OCI-LY7 (cell line): ENCODE results near the gene LRBA. TPM values are rescaled to one million over a fixed set of nuclear protein-coding genes. Genes with fewer than 3 reads are reported as not detected.

Experiments used
- BruUV-seq: library from RNA; stranded (reverse); fragments of 400-500 nt; replicated peaks from 2 replicates; lab custom pipeline; 2021; lab: Mats Ljungman, UMichigan
- CTCF ChIA-PET: fragments of 300-600 bp; sonication (Branson Sonifier 250); formaldehyde crosslinking; loops from one replicate; lab custom pipeline; 2022; ENCODE audit warnings: antibody characterized with exemption; ENCODE audit not compliant: unreplicated experiment; lab: Charles Lee
- POLR2A ChIA-PET: fragments of 300-600 bp; sonication (Branson Sonifier 250); formaldehyde crosslinking; loops from one replicate; lab custom pipeline; 2022; ENCODE audit warnings: antibody characterized with exemption; lab: Charles Lee
- DNase-seq: peaks from one replicate; pipeline ENCODE4 v3.0.0-alpha.2; 2015; ENCODE audit warnings: low spot score
- H2AFZ ChIP-seq: fragments of 200-600 bp; sonication (generic), shearing (Covaris generic); 2 replicates; pipeline ENCODE4 v1.6.1; 2014; ENCODE audit warnings: mild to moderate bottlenecking, antibody characterized with exemption, low read length, moderate library complexity
- H3K27ac ChIP-seq: fragments of 200-600 bp; sonication (generic); 2 replicates; pipeline ENCODE4 v1.5.1; 2014; ENCODE audit warnings: mixed run types, low read depth, mild to moderate bottlenecking, moderate library complexity, low read length, inconsistent platforms; ENCODE audit not compliant: poor library complexity, severe bottlenecking
- H3K36me3 ChIP-seq: fragments of 200-600 bp; sonication (generic); 2 replicates; pipeline ENCODE4 v1.6.1; 2014; ENCODE audit warnings: mild to moderate bottlenecking, antibody characterized with exemption, low read length, moderate library complexity, mixed read lengths; ENCODE audit not compliant: insufficient read depth
- H3K4me1 ChIP-seq: fragments of 200-600 bp; sonication (generic); 2 replicates; pipeline ENCODE4 v1.5.1; 2014; ENCODE audit warnings: mild to moderate bottlenecking, low read length; ENCODE audit not compliant: insufficient read depth, poor library complexity, severe bottlenecking
- H3K4me2 ChIP-seq: fragments of 200-600 bp; sonication (generic); 2 replicates; pipeline ENCODE4 v1.6.1; 2014; ENCODE audit warnings: mild to moderate bottlenecking, low read length
- H3K4me3 ChIP-seq: fragments of 200-600 bp; sonication (generic); 2 replicates; pipeline ENCODE4 v1.5.1; 2014; ENCODE audit warnings: mild to moderate bottlenecking, low read depth, low read length; ENCODE audit not compliant: poor library complexity, severe bottlenecking
- H3K79me2 ChIP-seq: fragments of 200-600 bp; sonication (generic); 2 replicates; pipeline ENCODE4 v1.6.1; 2016; ENCODE audit warnings: low read depth, mild to moderate bottlenecking, low read length, moderate library complexity, mixed read lengths; ENCODE audit not compliant: insufficient read depth
- H3K9me2 ChIP-seq: fragments of 200-600 bp; sonication (generic); 2 replicates; pipeline ENCODE4 v1.6.1; 2016; ENCODE audit warnings: mild to moderate bottlenecking, low read length, mixed read lengths; ENCODE audit not compliant: insufficient read depth
- H3K9me3 ChIP-seq: fragments of 200-600 bp; sonication (generic); 2 replicates; pipeline ENCODE4 v1.6.1; 2014; ENCODE audit warnings: mild to moderate bottlenecking, mixed run types, low read length, mixed read lengths
- H4K20me1 ChIP-seq: fragments of 200-600 bp; sonication (generic); 2 replicates; pipeline ENCODE4 v1.6.1; 2014; ENCODE audit warnings: mild to moderate bottlenecking, antibody characterized with exemption, low read length, moderate library complexity, mixed read lengths; ENCODE audit not compliant: insufficient read depth
- EZH2phosphoT487 ChIP-seq: fragments of 200-600 bp; sonication (generic); IDR thresholded peaks from 2 replicates; pipeline ENCODE4 v1.6.1; 2018; ENCODE audit warnings: low read depth, borderline replicate concordance, mild to moderate bottlenecking, mixed run types, antibody characterized with exemption, low read length, moderate library complexity, mixed read lengths
- intact Hi-C: fragments of 100-400 bp; cut with micrococcal nuclease; formaldehyde crosslinking; loops from one replicate; pipeline ENCODE4 v1.10.0; 2022; ENCODE audit not compliant: unreplicated experiment
- total RNA-seq, 2 experiments: library from RNA; depleted of rRNA in 1 of 2; stranded (reverse); fragments of >200 nt in 1 of 2; shearing (Covaris generic) in 1 of 2; gene quantifications; 2 replicates each; pipeline ENCODE4 v1.2.3, GENCODE V29; 2014 to 2022
- TF ChIP-seq, protein P1 (sequence below): fragments of 200-600 bp; sonication (generic); conservative IDR thresholded peaks from 2 replicates; pipeline ENCODE4 v1.5.1; 2014; ENCODE audit warnings: mild to moderate bottlenecking, antibody characterized with exemption, low read length, moderate library complexity, mixed read lengths

The LRBA gene
- total RNA-seq, 2 experiments from 2014 or later: 60.4 to 66.7 TPM

GRCh38 chr4:150782311-150782710, 232.8 kb downstream of the LRBA start:
- Histone ChIP-seq H3K9me3 (no peaks in the 10 kb centered on the region), H4K20me1 (no peaks in the 10 kb centered on the region), H3K27ac (no peak overlapping the region), H3K36me3 (no peaks in the 10 kb centered on the region), H2AFZ (no peak overlapping the region), H3K9me2 (no peaks in the 10 kb centered on the region), H3K4me2 (no peak overlapping the region), H3K4me3 (no peak overlapping the region), H3K4me1 (no peaks in the 10 kb centered on the region), H3K79me2 (no peaks in the 10 kb centered on the region)
- no TSS peak for BruUV-seq
- TF ChIP-seq, protein P1, sequence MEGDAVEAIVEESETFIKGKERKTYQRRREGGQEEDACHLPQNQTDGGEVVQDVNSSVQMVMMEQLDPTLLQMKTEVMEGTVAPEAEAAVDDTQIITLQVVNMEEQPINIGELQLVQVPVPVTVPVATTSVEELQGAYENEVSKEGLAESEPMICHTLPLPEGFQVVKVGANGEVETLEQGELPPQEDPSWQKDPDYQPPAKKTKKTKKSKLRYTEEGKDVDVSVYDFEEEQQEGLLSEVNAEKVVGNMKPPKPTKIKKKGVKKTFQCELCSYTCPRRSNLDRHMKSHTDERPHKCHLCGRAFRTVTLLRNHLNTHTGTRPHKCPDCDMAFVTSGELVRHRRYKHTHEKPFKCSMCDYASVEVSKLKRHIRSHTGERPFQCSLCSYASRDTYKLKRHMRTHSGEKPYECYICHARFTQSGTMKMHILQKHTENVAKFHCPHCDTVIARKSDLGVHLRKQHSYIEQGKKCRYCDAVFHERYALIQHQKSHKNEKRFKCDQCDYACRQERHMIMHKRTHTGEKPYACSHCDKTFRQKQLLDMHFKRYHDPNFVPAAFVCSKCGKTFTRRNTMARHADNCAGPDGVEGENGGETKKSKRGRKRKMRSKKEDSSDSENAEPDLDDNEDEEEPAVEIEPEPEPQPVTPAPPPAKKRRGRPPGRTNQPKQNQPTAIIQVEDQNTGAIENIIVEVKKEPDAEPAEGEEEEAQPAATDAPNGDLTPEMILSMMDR: no peak
- TF ChIP-seq EZH2phosphoT487: no peak
- POLR2A ChIA-PET: interaction anchor here (2.5 kb wide), 1 partner anchor 50 kb away, joined by 6 read pairs; no protein-coding TSS in a partner anchor
- CTCF ChIA-PET: no interaction called here
- intact Hi-C loops: no loop called here
- DNase-seq: no peak

DNA sequence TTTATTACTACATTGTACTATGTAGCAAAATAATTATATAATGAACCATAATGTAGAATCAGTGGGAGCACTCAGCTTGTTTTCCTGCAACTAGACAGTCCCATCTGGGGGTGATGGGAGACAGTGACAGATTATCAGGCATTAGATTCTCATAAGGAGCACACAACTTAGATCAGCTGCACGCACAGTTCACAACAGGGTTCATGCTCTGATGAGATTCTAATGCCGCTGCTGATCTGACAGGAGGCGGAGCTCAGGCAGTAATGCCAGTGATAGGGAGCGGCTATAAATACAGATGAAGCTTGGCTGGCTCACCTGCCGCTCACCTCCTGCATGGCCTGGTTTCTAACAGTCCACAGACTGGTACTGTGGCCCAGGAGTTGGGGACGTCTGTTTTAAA, 233.9 kb downstream of the LRBA start:
- intact Hi-C loops: no loop called here

DNA sequence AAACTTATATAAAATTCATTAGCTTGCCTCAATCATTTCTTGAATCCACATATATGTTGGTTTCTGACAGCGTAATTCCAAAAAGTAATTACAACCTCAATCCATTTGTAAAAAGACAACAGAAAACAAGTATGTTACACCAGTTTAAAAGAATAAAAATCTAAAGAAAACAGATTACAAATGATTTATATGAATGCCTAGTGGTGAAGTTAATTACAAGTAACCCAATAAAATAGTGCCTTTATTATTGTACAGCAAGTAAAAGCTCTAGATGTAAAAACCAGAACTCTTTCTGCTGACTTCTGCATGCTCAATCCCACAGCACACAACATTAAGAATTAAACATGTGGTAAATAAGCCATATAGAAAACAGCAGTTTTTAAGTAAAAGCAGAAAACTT, 235.4 kb downstream of the LRBA start:
- Histone ChIP-seq H3K27ac (no peak overlapping the region), H3K4me3 (no peak overlapping the region), H3K79me2 (no peaks in the 10 kb centered on the region), H3K36me3 (no peaks in the 10 kb centered on the region), H3K9me2 (no peaks in the 10 kb centered on the region), H2AFZ (no peak overlapping the region), H3K4me2 (no peak overlapping the region), H3K4me1 (no peaks in the 10 kb centered on the region), H4K20me1 (no peaks in the 10 kb centered on the region), H3K9me3 (no peaks in the 10 kb centered on the region)
- ChIA-PET CTCF (no interaction called here), POLR2A (no interaction called here)
- TF ChIP-seq, protein P1: no peak
- no peak for TF ChIP-seq EZH2phosphoT487
- intact Hi-C loops: no loop called here
- DNase-seq: no peak
- BruUV-seq: no TSS peak

More for the DNA sequence above, 233.9 kb downstream of the LRBA start:
- ChIA-PET CTCF (no interaction called here), POLR2A (no interaction called here)
- BruUV-seq: no TSS peak
- Histone ChIP-seq H3K4me1 (no peaks in the 10 kb centered on the region), H3K27ac (no peak overlapping the region), H3K79me2 (no peaks in the 10 kb centered on the region), H2AFZ (no peak overlapping the region), H3K4me2 (no peak overlapping the region), H3K9me2 (no peaks in the 10 kb centered on the region), H3K36me3 (no peaks in the 10 kb centered on the region), H3K4me3 (no peak overlapping the region), H3K9me3 (no peaks in the 10 kb centered on the region), H4K20me1 (no peaks in the 10 kb centered on the region)
- TF ChIP-seq EZH2phosphoT487: no peak
- TF ChIP-seq, protein P1: no peak
- DNase-seq: no peak
